Measurements from ENCODE around the gene NAP1L4. TPM values are rescaled to one million over a fixed set of nuclear protein-coding genes. Genes with fewer than 3 reads are reported as not detected.

Gene NAP1L4
- 119 to 126 TPM (median 122 TPM) in 5 replicates for total RNA-seq (2022; extraction: Qiagen RNA extraction)

GRCh38 chr11:2992234-2992996, at the start of gene NAP1L4:
NAP1L4 (minus strand) TSS chr11:2992329; CDS start chr11:2979220, 13,109 bp downstream.

GRCh38 chr11:2928605-2929530, 63.3 kb downstream of the NAP1L4 start, which contains the start of gene PHLDA2:
PHLDA2 (minus strand) TSS chr11:2929420; CDS start chr11:2929364, 56 bp downstream.

Other genes with a start within 250 kb of the NAP1L4 start
- gene CDKN1C, start 106.6 kb downstream of the NAP1L4 start, total RNA-seq (2022; extraction: Qiagen RNA extraction): 9.6 to 14.1 TPM (median 12.9 TPM) in 5 replicates
- gene PHLDA2, start 62.9 kb downstream of the NAP1L4 start, total RNA-seq (2022; extraction: Qiagen RNA extraction): 85.5 to 120 TPM (median 111 TPM) in 5 replicates
- 55.0 to 70.5 TPM (median 58.9 TPM) in 5 replicates for gene CARS1, start 65.1 kb upstream of the NAP1L4 start, total RNA-seq (2022; extraction: Qiagen RNA extraction)
- gene OSBPL5, start 173.0 kb upstream of the NAP1L4 start, total RNA-seq (2022; extraction: Qiagen RNA extraction): 6.9 to 10.6 TPM (median 9.1 TPM) in 5 replicates
- gene MRGPRG, start 226.5 kb upstream of the NAP1L4 start, total RNA-seq (2022; extraction: Qiagen RNA extraction): not detected in 5 replicates
- 0.06 to 0.14 TPM (median 0.08 TPM) in 4 of 5 replicates, not detected in the other for gene MRGPRE, start 240.1 kb upstream of the NAP1L4 start, total RNA-seq (2022; extraction: Qiagen RNA extraction)

Data from A549 treated with dexamethasone at 1 μM for 4 hours (cell line).